SK-N-MC (cell line): ENCODE results near the gene KCNMA1.

Source experiments
- EZH2 ChIP-seq: fragments of 200-600 bp; sonication (generic); IDR thresholded peaks from one replicate; pipeline ENCODE4 v1.6.1; 2017; ENCODE audit warnings: antibody characterized with exemption
- POLR2AphosphoS5 ChIP-seq: IDR thresholded peaks from 2 replicates; pipeline ENCODE4 v1.6.1; 2012; ENCODE audit warnings: mild to moderate bottlenecking, low read depth, low read length, borderline replicate concordance

DNA sequence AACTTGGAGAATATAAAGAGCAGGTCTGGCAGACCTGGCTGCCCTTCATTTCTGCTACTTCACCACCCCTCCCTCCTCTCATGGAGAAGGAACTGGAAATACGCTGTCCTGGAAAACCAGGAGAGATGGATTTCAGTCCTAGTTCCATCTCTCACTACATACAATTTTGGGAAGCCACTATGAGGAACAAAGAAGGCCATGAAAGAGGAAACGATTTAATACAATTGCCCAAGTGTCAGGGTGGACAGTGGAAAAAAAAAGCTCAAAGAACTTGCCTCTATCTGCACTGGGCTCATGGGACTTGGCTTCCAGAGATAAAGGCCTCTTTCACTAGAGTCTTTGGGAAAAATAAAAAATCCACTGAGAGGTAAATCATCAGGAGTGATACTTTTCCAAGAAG lies 561.7 kb downstream of the KCNMA1 start:
- TF ChIP-seq POLR2AphosphoS5 (no peak), EZH2 (no peak)
